NCI-H2171 (cell line): ENCODE measurements around the gene ZDHHC1.

Experiments used
- DNase-seq: peaks from one replicate; lab custom pipeline; 2025; lab: John Stamatoyannopoulos, UW

ZDHHC1 gene

DNA sequence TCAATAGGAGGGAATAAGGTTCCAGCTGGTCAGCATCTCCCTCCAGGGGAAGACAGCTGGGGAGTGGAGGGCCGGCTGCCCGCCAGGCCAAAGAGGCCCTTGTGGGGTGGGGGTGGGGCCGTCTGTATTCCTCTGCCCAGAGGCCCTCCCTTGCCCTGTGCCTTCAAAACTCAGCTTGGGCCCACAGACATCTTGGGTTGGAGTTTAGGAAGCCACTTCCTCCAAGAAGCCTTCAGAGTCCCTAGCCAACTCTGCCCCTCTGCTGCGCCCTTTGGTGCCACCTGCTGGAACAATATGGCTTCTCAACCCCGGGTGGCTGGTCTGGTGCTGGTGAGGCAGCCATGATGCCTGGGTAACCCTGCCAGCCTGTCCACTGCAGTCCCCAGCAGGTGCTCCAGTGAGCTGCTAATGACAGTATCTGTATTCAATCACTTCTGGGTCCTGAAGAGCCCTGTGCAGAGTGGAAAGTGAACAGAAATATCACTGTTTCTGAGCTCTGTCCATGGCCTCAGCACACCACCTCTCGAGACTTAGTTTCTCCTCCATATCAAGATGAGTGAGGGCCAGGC lies 31.3 kb upstream of the ZDHHC1 start:
- no peak for DNase-seq

DNA sequence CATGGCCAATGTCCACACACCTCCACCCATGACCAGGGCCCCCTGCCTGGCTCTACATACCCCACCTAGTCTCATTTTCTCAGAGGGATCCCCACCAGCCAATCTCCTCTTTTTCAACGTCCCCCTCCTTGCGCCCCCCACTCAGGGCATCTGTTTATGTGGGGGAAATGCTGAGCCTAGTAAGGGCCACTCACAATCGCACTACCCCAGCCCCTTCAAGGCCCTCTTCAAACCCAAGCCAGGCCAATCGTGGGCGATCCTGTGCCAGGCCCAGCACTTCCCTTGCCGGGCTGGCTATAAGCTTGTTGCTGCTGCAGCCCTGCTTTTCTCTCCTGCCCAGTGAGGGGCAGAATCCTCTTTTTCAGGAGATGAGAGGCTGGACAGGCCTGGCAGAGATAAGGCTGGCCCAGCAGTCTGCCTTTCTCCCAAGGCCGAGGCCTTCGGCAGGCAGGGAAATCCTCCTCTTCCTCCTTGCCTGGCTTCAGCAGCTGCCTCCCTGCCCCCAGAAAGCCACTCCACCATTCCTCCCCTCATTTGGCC lies 30.8 kb upstream of the ZDHHC1 start:
- DNase-seq: no peak

DNA sequence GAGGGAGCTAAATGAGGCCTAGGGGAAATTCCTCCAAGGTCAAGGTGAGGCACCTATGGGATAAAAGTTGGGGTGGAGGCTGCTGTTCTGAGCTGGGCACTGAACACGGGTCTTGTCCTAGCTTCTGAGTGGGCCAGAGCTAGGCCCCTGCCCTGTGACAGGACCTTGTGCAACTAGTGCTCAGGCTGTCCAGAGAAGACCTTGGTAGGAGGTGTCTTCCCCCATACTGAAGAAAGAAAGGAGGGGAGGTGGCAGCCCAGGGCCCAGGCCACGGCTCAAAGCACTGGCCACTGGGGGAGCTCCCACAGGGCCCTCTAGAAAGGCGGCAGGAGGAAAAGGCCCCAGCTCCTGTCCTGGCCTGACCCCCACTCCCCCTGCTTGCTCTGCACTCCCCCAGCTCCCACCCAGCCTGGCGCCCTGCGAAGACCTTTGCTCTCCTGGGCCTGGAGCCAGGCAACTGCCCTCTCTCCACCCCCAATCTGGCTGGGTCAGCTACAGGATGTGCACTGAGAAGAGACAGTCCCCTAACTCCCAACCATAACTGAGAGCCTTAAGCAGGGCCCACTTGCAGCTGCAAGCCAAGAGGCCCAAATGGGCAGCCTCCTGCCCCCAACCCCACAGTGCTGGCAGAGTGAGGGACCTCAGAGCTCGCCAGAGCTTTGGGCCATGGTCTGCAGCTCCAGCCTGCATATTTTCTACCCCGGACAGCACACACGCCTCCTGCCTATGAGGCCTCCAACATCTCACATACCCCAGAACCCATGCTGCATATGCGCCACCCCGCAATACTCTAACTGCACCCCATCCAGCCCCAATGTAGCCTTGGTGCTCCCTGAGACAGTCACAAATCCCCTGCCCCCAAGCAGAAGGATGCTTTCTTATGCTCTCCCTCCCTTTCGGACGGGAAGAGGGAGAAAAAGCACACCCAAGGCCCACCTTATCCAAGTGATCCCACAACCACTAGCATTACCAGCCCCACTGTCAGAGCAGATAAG lies 29.9 kb upstream of the ZDHHC1 start:
- DNase-seq: no peak

DNA sequence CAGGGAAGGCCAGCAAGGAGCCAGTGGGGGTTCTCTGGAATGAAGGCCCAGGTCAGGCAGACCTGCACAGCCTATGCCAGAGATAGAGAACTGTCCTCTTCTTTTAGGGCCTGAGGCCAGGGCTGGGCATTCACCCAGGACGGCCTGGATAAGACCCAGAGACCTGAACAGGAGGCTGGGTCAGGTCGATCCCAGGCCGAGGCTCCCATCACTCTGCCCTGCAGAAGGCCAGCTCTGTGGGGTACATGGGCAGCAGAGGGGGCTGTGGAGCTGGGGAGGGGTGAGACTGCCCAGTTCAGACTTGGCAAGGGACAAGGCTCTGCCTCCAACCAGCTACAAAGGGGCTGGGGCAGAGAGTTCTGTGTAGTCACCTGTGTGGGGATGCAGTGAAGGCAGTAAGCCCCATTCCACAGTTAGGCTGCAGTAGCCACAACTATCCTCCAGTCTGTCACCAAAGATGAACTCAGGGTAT lies 29.2 kb upstream of the ZDHHC1 start:
- DNase-seq: no peak

DNA sequence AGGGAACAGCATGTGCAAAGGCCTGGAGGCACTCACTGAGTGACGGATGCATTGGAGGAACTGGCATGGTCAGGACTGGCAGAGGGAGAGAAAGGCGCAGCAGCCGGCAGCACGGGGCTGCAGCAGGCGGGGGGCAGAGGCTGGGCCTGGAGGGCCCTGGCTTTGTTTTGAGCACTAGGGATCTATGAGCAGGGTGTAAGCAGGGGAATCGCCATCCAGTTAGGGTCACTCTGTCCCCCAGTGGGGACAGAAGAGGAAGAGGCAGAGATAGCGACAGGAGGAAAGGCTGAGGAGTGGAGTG lies 28.8 kb upstream of the ZDHHC1 start:
- no peak for DNase-seq

DNA sequence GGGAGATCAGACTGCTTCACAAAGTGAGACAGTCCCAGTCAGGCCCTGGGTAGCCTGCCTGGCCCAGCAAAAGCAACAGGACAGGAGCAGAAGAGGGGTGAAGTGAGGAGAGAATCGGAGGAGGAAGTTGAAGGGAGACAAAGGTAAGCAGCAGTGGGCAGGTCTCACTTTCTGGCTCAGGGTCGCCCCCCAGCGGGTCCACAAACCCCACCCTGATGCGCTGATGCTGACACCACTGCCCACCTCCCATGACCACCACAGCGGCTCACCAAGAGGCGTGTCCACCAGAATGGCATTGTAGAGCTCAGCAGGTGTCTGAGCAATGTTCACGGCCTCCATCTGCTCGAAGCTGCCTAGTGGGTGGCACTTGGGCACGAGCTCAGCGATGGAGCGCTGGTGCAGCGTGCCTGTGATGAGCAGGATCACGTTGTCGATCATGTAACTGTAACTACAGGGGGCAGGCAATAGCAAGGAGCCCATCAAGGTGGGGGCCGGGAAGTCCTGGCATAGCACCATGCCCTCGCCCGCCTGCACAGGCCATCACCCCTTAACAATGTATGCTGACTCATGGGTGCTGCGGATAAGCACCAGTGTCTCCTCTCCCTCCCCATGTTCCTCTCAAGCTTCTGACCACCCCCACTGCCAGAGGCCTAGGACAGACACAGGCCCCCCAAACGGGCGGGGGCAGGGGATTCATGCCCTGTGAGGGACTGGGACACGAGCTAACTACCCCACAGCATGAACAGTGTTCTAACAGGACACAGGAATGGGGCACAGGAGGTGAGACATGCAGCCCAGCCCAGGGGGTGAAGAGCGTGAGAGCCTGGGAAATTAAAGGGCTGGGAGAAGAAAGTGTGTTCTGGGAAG lies 28.2 kb upstream of the ZDHHC1 start:
- DNase-seq: no peak

DNA sequence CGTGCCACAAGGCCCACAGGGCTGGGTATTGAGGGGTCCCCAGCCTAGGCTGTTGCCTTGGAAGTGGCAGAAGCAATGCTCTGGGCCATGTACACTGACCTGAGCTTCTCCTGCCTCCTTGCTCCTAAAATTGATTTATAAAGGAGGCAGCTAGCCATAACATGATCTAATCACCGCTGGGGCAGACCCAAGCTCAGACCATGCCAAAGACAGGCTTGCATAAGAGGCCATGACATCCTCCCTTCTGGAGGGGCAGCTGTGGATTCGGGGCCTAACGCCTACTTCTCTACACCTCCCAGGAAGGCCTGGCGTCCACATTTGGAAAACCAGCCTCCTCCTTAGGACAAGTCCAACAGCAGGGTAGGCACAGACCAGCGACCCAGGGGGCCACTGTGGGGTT lies 27.0 kb upstream of the ZDHHC1 start:
- no peak for DNase-seq

DNA sequence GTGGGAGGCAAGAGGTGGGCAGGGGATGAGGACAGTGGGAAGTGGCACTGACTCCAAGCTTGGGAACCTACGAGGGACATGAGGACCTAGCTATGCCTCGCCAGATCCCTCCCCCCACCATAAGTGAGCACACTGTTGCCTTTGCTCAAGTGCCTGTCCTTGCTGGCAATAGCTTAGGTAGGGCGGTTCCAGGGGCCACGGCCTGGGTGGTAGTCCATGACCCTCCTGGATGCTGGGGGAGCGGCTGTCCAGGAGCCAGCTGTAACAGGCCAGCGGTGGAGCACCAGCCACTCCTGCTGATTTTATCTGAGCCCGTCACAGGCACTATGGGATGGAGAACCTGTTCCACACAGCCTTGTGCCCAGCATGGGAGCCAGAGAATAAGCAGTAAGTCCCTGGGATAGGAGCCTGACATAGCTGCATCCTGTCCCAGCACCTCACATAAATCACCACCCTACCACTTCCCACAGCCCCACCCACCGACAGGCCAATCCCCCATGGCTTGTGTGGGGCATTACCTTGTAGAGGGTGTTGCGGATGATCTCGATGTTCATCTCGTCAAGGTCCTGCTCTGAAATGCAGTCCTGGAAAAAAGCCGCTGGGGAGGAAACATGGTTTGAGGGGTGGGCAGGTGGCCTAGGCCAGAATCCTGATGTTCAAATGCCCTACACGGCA lies 26.4 kb upstream of the ZDHHC1 start:
- DNase-seq: no peak

DNA sequence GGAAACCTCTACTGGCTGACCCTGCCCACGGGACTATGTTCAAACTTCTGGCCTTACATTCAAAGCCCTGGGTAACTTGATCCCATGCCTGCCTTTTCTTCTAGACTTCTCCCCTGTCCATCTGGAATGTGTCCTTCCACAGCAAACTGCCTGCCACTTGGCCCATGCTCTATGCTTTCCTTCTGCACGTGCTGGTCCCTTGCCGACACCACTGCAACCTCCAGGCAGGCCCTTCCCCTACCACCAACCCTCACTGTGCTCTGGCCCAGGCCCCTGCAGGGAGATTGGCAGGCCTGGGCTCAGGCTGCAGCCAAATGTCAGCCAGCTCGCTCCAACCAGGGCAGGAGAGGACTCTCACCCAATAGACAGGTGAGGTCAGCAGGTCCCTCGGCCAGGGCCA lies 25.6 kb upstream of the ZDHHC1 start:
- DNase-seq: no peak

DNA sequence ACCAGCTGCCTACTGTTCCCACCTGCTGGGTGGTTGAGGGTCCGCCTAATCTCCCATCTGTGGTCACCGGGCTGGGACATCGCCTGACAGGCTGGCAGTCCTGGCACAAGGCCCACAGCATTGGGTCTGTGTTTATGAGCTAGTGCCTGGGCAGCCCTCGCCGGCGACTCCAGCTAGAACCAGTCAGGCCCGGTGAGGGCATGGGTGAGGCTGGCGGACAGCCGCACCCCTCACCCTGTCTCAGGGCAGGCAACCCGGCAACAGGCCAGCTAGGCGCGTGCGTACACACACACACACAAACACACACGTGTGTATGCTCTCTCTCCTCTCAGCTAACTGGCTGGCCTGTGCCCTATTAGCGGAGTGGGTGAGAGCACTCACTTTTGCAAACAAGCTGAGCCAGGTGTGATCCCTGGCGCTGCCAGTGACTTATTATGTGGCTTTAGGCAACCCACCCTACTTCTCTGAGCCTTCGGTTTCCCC lies 25.0 kb upstream of the ZDHHC1 start:
- DNase-seq: peak; percentile 85

DNA sequence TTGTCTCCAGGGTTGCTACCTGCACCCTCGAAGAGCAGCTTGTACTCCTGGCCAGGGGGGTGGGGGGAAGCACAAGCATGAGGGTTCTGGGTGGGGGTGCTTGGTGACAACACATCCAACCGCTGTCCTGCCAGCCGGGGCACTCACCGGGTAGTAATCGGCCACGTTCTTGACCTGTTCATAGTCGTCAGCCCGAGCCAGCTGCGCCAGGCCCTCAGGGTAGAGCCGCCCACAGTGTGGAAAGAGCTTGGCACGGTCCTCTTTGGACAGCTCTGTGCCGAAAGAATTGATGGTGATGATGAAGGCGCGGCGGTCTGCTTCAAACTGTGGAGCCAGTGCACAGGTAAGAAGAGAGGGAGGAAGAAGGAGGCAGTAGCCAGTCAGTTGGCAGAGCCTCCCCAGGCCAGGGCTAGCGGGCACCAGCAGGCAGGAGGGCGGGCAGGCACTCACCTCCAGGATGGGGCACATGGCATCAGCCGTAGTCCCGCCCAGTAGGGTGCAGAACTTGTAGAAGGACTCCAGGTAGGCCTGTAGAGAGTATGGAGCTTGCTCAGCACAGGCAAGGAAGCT lies 22.6 kb upstream of the ZDHHC1 start:
- DNase-seq: no peak

DNA sequence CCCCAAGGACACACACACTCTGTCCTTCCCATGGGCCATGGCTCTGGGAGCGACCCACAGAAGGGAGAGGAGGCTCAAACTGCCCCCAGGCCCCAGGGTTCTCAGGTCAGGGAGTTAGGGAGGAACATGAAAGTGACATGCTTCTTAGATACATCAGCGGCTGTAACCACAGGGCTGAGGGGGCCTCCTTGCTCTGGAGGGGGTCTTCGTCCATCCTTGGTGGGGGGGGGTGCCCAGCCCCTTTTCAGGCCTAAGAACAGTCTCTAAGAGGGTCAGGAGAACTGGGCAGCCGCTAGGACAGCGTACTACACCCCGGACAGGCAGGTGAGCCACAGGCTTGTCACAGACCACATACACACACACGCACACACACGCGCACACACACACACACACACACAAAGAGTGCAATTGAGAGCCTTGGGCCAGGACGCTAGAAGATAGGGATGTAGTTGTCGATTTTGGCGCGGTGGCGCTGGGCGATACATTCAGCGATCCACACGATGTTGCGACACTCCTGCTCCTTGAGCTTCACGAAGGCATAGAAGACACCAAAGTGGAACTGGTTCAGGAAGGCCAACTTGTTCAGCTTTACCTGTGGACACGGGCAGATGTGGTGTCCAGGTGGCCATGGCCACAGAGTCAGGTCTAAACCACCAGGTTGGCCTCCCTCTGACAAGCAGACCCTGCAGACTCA lies 22.0 kb upstream of the ZDHHC1 start:
- DNase-seq: no peak

DNA sequence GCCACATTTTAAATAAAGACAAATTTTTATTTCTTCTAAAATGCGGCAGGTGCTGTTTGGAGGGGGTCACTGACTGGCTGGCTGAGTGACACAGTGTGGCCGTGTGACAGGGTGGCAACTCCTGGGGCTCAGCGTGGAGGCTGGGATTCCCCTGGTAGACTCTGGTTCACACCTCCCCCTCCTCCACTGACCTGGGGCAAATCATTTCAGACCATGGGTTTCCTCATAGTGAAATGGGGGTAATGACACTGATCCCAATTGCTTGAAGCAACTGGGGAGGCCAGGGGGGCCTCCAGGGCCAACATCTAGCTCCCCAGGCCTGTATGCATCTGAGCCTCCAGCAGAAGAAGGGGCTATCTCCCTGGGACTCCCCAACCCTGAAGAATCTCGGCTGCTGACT lies 21.2 kb upstream of the ZDHHC1 start:
- DNase-seq: no peak

DNA sequence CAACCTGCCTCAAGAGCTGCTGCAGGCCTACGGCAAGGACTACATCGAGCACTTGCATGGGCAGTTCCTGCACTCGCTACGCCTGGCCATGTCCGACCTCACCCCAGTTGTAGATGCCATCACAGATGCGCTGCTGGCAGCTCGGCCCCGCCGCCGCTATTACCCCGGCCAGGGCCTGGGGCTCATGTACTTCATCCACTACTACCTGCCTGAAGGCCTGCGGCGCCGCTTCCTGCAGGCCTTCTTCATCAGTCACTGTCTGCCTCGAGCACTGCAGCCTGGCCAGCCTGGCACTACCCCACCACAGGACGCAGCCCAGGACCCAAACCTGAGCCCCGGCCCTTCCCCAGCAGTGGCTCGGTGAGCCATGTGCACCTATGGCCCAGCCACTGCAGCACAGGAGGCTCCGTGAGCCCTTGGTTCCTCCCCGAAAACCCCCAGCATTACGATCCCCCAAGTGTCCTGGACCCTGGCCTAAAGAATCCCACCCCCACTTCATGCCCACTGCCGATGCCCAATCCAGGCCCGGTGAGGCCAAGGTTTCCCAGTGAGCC lies 20.4 kb upstream of the ZDHHC1 start:
- DNase-seq: no peak

DNA sequence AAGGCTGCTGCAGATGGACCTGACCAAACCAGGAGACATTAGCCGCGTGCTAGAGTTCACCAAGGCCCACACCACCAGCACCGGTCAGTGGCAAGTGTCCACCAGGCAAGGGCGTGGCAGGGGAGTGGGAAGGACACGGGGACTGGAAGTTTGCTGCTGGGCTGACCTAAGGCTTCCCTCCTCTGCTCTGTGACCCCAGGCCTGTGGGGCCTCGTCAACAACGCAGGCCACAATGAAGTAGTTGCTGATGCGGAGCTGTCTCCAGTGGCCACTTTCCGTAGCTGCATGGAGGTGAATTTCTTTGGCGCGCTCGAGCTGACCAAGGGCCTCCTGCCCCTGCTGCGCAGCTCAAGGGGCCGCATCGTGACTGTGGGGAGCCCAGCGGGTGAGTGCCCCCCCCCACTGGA lies 19.5 kb upstream of the ZDHHC1 start:
- DNase-seq: no peak

DNA sequence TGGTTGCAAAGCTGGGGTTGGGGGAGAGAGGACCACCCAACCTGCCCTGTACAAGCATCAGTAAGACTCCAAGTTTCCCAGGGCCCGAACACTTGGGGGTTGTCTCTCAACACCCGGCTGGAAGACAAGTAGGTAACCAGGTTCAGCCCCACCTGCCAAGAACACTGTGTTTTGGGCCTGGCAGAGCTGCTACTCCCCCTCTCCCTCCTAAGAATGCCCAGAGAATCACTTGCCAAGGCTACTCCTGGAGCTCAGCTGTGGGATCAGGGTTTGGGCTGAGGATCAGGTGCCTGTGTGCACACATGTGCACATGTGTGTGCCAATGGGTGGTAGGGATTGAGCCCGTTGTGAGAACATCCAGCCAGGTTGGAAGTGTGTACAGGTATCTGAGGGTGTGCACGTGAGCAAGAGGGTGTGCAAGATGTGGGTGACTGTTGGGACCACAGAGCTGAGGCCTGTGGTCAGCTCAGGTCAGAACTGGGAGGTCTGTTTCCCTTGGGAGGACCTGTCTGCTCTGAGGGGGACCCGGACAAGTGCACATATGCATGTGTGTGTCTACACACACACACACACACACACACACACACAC lies 16.9 kb upstream of the ZDHHC1 start:
- DNase-seq: no peak

DNA sequence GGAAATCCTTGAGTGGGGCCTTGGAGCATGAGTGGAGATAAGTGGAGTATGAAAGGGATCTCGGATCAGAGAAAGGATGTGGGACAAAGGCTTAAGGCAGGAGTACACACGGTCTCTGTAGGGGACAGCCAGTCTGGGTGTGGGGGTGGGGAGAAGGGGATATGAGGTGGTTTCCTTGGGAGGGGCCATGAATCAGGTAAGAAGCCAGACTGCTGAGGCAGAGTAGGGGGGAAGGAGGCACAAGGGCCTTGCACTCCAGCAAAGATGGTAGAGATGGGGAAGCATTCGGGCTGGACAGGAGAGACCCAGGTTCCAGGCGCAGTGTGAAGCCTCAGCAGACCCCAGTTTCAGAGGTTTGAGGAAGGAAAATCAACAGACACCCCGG lies 16.2 kb upstream of the ZDHHC1 start:
- DNase-seq: no peak

DNA sequence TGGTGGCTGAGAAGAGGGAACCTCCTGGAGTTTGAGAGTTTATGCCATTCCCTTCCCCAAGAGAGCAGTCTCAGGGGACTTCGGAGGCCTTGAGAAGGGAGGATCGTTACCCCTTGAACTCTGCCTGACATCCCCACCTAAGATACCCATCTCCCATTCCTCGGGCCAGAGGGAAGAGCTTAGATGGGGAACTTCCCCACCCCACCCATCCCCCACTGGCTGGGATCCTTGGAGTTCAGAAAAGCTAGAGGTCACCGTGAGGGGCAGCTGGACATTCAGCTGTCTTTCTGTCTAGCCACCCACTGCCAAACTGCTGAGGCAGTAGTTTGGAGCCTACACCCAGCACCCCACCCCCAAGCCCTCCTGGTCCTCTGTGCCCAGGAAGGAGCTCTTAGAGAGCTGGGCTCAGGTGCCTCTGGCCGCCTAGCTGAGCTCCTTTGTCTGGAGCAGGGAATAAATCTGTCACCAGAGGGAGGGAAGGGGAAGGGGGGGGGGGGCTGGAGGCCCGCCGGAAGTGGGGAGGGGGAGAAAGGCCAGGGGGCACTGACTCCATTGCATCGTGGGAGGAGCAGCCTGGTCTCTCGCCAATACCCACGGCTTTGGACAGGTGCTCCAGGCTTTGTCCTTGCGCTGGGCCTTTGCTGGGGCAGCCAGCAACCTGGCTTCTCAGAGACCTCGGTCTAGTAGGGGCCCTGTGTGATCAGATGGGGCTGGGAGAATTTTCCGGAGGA lies 15.7 kb upstream of the ZDHHC1 start:
- DNase-seq: no peak
